ENCODE results near the gene AGPS.

The AGPS gene

GRCh38 chr2:177525351-177525924 lies 132.9 kb downstream of the AGPS start:
- TF ChIP-seq, protein P1, sequence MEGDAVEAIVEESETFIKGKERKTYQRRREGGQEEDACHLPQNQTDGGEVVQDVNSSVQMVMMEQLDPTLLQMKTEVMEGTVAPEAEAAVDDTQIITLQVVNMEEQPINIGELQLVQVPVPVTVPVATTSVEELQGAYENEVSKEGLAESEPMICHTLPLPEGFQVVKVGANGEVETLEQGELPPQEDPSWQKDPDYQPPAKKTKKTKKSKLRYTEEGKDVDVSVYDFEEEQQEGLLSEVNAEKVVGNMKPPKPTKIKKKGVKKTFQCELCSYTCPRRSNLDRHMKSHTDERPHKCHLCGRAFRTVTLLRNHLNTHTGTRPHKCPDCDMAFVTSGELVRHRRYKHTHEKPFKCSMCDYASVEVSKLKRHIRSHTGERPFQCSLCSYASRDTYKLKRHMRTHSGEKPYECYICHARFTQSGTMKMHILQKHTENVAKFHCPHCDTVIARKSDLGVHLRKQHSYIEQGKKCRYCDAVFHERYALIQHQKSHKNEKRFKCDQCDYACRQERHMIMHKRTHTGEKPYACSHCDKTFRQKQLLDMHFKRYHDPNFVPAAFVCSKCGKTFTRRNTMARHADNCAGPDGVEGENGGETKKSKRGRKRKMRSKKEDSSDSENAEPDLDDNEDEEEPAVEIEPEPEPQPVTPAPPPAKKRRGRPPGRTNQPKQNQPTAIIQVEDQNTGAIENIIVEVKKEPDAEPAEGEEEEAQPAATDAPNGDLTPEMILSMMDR (IDR thresholded peaks at IDR 0.05; ENCODE audit: low read depth, low read length), result no peak
- no peak overlapping the region for H3K4me3 ChIP-seq (replicated peaks in 1 of 2; ENCODE audit: low read depth in 2 of 2, low read length in 2 of 2)
- no peak for DNase-seq (ENCODE audit: low read depth in 2 of 2)

- no peak for DNase-seq (ENCODE audit: low read depth in 2 of 2)
- H3K4me3 ChIP-seq (replicated peaks in 1 of 2; ENCODE audit: low read depth in 2 of 2, low read length in 2 of 2), result no peak overlapping the region
- TF ChIP-seq, protein P1 (IDR thresholded peaks at IDR 0.05; ENCODE audit: low read depth, low read length), result no peak
Observed at GRCh38 chr2:177528351-177528933, 135.9 kb downstream of the AGPS start.

GRCh38 chr2:177529166-177529565 lies 136.6 kb downstream of the AGPS start:
- DNase-seq (ENCODE audit: low read depth in 2 of 2), result no peak
- no peak overlapping the region for H3K4me3 ChIP-seq (replicated peaks in 1 of 2; ENCODE audit: low read depth in 2 of 2, low read length in 2 of 2)
- TF ChIP-seq, protein P1 (IDR thresholded peaks at IDR 0.05; ENCODE audit: low read depth, low read length), result no peak

- DNase-seq (ENCODE audit: low read depth in 2 of 2), result no peak
- no peak overlapping the region for H3K4me3 ChIP-seq (replicated peaks in 1 of 2; ENCODE audit: low read depth in 2 of 2, low read length in 2 of 2)
- TF ChIP-seq, protein P1 (IDR thresholded peaks at IDR 0.05; ENCODE audit: low read depth, low read length), result no peak
Observed at GRCh38 chr2:177530561-177530960, 138.0 kb downstream of the AGPS start.

DNA sequence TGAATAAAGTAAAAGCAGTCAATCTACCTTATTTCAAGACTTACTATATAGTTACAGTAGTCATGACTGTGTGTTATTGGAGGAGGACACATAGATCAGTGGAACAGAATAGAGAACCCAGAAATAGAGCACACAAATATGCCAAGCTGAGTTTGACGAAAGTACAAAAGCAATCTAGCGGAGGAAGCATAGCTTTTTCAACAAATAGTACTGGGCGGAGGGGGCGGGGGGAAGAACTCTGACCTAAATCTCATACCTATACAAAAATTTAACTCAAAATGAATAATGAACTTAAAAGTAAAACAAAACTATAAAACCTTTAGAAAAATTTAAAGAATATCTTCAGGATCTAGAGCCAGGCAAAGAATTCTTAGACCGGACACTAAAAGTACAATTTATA lies 139.1 kb downstream of the AGPS start:
- no peak for DNase-seq (ENCODE audit: low read depth in 2 of 2)
- TF ChIP-seq, protein P1 (IDR thresholded peaks at IDR 0.05; ENCODE audit: low read depth, low read length), result no peak

GRCh38 chr2:177532567-177532966 lies 140.0 kb downstream of the AGPS start:
- H3K4me3 ChIP-seq (replicated peaks in 1 of 2; ENCODE audit: low read depth in 2 of 2, low read length in 2 of 2), result no peak overlapping the region
- no peak for DNase-seq (ENCODE audit: low read depth in 2 of 2)
- TF ChIP-seq, protein P1 (IDR thresholded peaks at IDR 0.05; ENCODE audit: low read depth, low read length), result no peak

More for the DNA sequence above, 139.1 kb downstream of the AGPS start:
- no peak overlapping the region for H3K4me3 ChIP-seq (replicated peaks in 1 of 2; ENCODE audit: low read depth in 2 of 2, low read length in 2 of 2)

DNA sequence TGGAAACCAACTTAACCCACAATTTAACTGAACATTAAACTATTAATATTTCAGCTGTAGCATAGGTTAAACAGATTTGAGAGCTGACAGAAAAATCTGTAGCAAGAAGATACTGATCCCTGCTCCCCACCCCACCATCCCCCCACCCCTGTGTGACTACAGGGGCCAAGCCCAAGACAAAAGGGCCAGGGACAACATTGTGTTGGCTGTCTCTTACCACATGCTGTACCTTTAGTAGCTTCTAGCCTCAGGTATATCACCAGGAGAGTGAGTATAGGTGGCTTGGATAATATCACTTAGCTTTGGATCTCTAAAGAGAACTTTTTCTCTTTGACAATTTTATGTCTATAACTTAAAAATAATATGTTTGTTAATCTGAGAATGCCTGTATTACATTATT lies 140.7 kb downstream of the AGPS start:
- TF ChIP-seq, protein P1 (IDR thresholded peaks at IDR 0.05; ENCODE audit: low read depth, low read length), result no peak
- no peak for DNase-seq (ENCODE audit: low read depth in 2 of 2)

More for the DNA sequence above, 140.7 kb downstream of the AGPS start:
- no peak overlapping the region for H3K4me3 ChIP-seq (replicated peaks in 1 of 2; ENCODE audit: low read depth in 2 of 2, low read length in 2 of 2)
